ENCODE measurements around the gene MRPS18A.

The MRPS18A gene

GRCh38 chr6:43724354-43724753, 36.8 kb upstream of the MRPS18A start:
- H3K36me3 ChIP-seq (ENCODE audit: insufficient read depth, low read length), result no peaks in the 10 kb centered on the region
- peak overlapping the region; percentile 74 for H3K9ac ChIP-seq (ENCODE audit: low read depth, low read length, poor library complexity, severe bottlenecking)

DNA sequence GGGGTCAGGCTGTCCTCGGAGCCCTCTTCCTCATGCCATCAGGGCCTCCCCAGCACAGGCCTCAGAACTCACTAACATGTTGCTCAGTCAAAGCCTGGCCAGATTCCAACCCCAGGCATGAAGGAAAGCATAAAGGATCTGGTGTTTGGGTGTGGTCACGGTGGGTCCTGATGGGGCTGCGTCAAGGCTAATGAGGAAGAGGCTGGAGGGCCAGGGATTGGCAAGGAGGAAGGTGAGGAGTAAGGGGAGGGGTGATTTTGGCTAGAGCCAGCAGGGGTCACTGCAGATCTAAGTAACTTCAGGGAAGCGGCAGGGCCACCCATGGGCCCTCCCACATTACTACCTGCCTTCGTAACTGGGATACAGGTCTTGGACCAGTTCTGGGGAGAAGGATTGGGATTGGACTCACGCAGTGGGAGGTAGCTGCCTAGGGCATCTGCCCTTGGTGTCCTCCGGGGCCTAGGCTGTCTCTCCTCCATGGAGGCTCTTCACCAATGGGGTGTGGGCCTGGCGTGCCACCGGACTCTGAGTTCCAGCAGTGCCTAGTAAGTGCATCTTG, 36.2 kb upstream of the MRPS18A start:
- TF ChIP-seq EZH2phosphoT487 (IDR thresholded peaks at IDR 0.05; ENCODE audit: borderline replicate concordance) (no peak), CTCF (conservative IDR thresholded peaks at IDR 0.05; ENCODE audit: low read length) (peak; percentile 85)
- H3K9me3 ChIP-seq (ENCODE audit: insufficient read depth, low read depth, low read length), result no peaks in the 10 kb centered on the region
- no peaks in the 10 kb centered on the region for H3K9me2 ChIP-seq (replicated peaks; ENCODE audit: low read depth, low read length)
- H3K4me3 ChIP-seq (ENCODE audit: low read length, poor library complexity, severe bottlenecking), result peak overlapping the region; percentile 53
- H3K27me3 ChIP-seq (ENCODE audit: insufficient read depth, low read length, poor library complexity, severe bottlenecking), result no peaks in the 10 kb centered on the region
- no peaks in the 10 kb centered on the region for H4K20me1 ChIP-seq (ENCODE audit: insufficient read depth, low read length, poor library complexity, severe bottlenecking)
- no peaks in the 10 kb centered on the region for H3K79me2 ChIP-seq (ENCODE audit: insufficient read depth, low read length)
- H2AFZ ChIP-seq (ENCODE audit: low read length), result peak overlapping the region; percentile 48; the same call in 1 of the 2 replicates
- H3K4me2 ChIP-seq (ENCODE audit: low read depth, low read length, poor library complexity, severe bottlenecking), result peak overlapping the region; percentile 79
- H3F3A ChIP-seq (ENCODE audit: low read depth), result no peaks in the 10 kb centered on the region
- peak overlapping the region; percentile 74 for H3K9ac ChIP-seq (ENCODE audit: low read depth, low read length, poor library complexity, severe bottlenecking)
- H3K4me1 ChIP-seq (ENCODE audit: insufficient read depth, low read length, poor library complexity, severe bottlenecking), result peaks cover 20% of the 10 kb centered on the region
- H3K36me3 ChIP-seq (ENCODE audit: insufficient read depth, low read length), result no peaks in the 10 kb centered on the region

More at GRCh38 chr6:43724354-43724753, 36.8 kb upstream of the MRPS18A start:
- H3K9me3 ChIP-seq (ENCODE audit: insufficient read depth, low read depth, low read length), result no peaks in the 10 kb centered on the region
- H2AFZ ChIP-seq (ENCODE audit: low read length), result no peak overlapping the region
- H3K27me3 ChIP-seq (ENCODE audit: insufficient read depth, low read length, poor library complexity, severe bottlenecking), result no peaks in the 10 kb centered on the region
- no peaks in the 10 kb centered on the region for H3F3A ChIP-seq (ENCODE audit: low read depth)
- no peaks in the 10 kb centered on the region for H3K9me2 ChIP-seq (replicated peaks; ENCODE audit: low read depth, low read length)
- H3K4me3 ChIP-seq (ENCODE audit: low read length, poor library complexity, severe bottlenecking), result peak overlapping the region; percentile 53
- no peak for TF ChIP-seq CTCF (conservative IDR thresholded peaks at IDR 0.05; ENCODE audit: low read length)
- no peak for TF ChIP-seq EZH2phosphoT487 (IDR thresholded peaks at IDR 0.05; ENCODE audit: borderline replicate concordance)
- peaks cover 20% of the 10 kb centered on the region for H3K4me1 ChIP-seq (ENCODE audit: insufficient read depth, low read length, poor library complexity, severe bottlenecking)
- peak overlapping the region; percentile 79 for H3K4me2 ChIP-seq (ENCODE audit: low read depth, low read length, poor library complexity, severe bottlenecking)
- no peaks in the 10 kb centered on the region for H3K79me2 ChIP-seq (ENCODE audit: insufficient read depth, low read length)
- H4K20me1 ChIP-seq (ENCODE audit: insufficient read depth, low read length, poor library complexity, severe bottlenecking), result no peaks in the 10 kb centered on the region

DNA sequence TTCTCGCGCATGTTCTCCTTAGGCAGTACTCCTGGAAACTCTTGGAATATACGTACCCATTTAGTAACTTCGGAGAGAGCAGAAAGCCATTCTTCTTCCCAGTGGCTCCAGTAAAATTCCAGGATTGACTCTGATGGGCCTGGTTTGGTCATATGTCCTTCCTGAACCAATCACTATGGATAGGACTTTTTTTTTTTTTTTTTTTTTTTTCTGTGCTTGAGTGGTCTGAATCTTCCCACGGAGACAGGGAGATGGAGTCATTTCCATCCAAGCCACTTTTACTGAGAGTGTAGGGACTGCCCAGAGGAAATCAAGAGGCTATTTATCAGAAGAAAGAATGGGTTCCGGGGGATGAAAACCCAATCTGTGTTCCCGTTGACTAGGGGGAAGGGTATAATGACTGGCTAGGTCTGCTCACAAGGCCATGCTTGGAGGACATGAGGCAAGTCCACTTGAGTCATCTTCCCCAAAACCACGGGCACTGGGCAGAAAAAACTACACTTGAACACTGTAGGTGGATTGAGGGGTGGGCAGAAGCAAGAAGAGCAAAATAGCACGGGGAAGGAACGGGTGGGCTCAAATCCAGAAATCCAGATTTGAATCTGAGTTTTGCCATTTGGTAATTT, 35.4 kb upstream of the MRPS18A start:
- no peaks in the 10 kb centered on the region for H3K9me2 ChIP-seq (replicated peaks; ENCODE audit: low read depth, low read length)
- H3F3A ChIP-seq (ENCODE audit: low read depth), result no peaks in the 10 kb centered on the region
- H2AFZ ChIP-seq (ENCODE audit: low read length), result no peak overlapping the region; the same call in 1 of the 2 replicates
- no peak overlapping the region for H3K4me2 ChIP-seq (ENCODE audit: low read depth, low read length, poor library complexity, severe bottlenecking)
- no peaks in the 10 kb centered on the region for H3K9me3 ChIP-seq (ENCODE audit: insufficient read depth, low read depth, low read length)
- H3K4me3 ChIP-seq (ENCODE audit: low read length, poor library complexity, severe bottlenecking), result no peak overlapping the region
- H3K4me1 ChIP-seq (ENCODE audit: insufficient read depth, low read length, poor library complexity, severe bottlenecking), result peaks cover 20% of the 10 kb centered on the region
- H4K20me1 ChIP-seq (ENCODE audit: insufficient read depth, low read length, poor library complexity, severe bottlenecking), result no peaks in the 10 kb centered on the region
- no peaks in the 10 kb centered on the region for H3K27me3 ChIP-seq (ENCODE audit: insufficient read depth, low read length, poor library complexity, severe bottlenecking)
- no peak overlapping the region for H3K9ac ChIP-seq (ENCODE audit: low read depth, low read length, poor library complexity, severe bottlenecking)
- TF ChIP-seq EZH2phosphoT487 (IDR thresholded peaks at IDR 0.05; ENCODE audit: borderline replicate concordance), result no peak
- no peak for TF ChIP-seq CTCF (conservative IDR thresholded peaks at IDR 0.05; ENCODE audit: low read length)
- H3K79me2 ChIP-seq (ENCODE audit: insufficient read depth, low read length), result no peaks in the 10 kb centered on the region
- H3K36me3 ChIP-seq (ENCODE audit: insufficient read depth, low read length), result no peaks in the 10 kb centered on the region

All from Loucy (cell line).